ENCODE results near the gene POLR1A.

- no peak for TF ChIP-seq CTCF (IDR thresholded peaks at IDR 0.05)
- TF ChIP-seq REST (IDR thresholded peaks at IDR 0.05; ENCODE audit: insufficient read depth in 1 of 2, low read depth in 2 of 2, low read length in 1 of 2) = no peak
Measured at GRCh38 chr2:86001326-86001725, 104.4 kb downstream of the POLR1A start.

Data from Panc1 (cell line).